Measurements from ENCODE around the gene PPP4R3A. TPM values are rescaled to one million over a fixed set of nuclear protein-coding genes. Genes with fewer than 3 reads are reported as not detected.

The PPP4R3A gene
- total RNA-seq, 2 donors from 2014 or later = 57.5 to 104 TPM

GRCh38 chr14:91521061-91521640 is 11.0 kb upstream of the PPP4R3A start:
- Histone ChIP-seq H3K27me3 (replicated peaks; ENCODE audit: insufficient read depth) (no peaks in the 10 kb centered on the region), H3K27ac (no peak overlapping the region), H3K9me3 (no peaks in the 10 kb centered on the region), H3K4me1 (ENCODE audit: control insufficient read depth in 1 of 2, low read depth in 2 of 2) (no peaks in the 10 kb centered on the region), H3K36me3 (no peaks in the 10 kb centered on the region), H3K4me3 (no peak overlapping the region)
- ATAC-seq (ENCODE audit: insufficient number of reproducible peaks, low FRiP score, low read depth) = no peak
- TF ChIP-seq, protein P1, sequence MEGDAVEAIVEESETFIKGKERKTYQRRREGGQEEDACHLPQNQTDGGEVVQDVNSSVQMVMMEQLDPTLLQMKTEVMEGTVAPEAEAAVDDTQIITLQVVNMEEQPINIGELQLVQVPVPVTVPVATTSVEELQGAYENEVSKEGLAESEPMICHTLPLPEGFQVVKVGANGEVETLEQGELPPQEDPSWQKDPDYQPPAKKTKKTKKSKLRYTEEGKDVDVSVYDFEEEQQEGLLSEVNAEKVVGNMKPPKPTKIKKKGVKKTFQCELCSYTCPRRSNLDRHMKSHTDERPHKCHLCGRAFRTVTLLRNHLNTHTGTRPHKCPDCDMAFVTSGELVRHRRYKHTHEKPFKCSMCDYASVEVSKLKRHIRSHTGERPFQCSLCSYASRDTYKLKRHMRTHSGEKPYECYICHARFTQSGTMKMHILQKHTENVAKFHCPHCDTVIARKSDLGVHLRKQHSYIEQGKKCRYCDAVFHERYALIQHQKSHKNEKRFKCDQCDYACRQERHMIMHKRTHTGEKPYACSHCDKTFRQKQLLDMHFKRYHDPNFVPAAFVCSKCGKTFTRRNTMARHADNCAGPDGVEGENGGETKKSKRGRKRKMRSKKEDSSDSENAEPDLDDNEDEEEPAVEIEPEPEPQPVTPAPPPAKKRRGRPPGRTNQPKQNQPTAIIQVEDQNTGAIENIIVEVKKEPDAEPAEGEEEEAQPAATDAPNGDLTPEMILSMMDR (IDR thresholded peaks at IDR 0.05) = no peak
- no peak for DNase-seq (ENCODE audit: low spot score)

DNA sequence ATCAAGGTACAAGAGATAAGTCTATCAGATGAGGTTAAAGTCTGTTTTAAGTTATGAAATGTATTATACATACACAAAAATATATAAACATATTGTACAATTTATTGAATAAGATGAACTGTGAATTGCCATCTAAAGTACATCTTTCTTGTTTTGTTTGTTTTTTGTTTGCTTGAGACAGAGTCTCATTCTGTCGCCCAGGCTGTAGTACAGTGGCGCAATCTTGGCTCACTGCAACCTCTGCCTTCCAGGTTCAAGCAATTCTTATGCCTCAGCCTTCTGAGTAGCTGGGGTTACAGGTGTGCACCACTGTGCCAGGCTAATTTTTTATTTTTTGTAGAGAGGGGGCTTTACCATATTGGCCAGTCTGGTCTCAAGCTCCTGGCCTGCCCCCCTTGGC is 10.0 kb upstream of the PPP4R3A start:
- Histone ChIP-seq H3K4me3 (no peak overlapping the region), H3K36me3 (no peaks in the 10 kb centered on the region), H3K27me3 (replicated peaks; ENCODE audit: insufficient read depth) (no peaks in the 10 kb centered on the region), H3K27ac (no peak overlapping the region), H3K4me1 (ENCODE audit: control insufficient read depth in 1 of 2, low read depth in 2 of 2) (no peaks in the 10 kb centered on the region), H3K9me3 (no peaks in the 10 kb centered on the region)
- DNase-seq (ENCODE audit: low spot score) (no peak), ATAC-seq (ENCODE audit: insufficient number of reproducible peaks, low FRiP score, low read depth) (no peak)
- TF ChIP-seq, protein P1 (IDR thresholded peaks at IDR 0.05) = no peak

DNA sequence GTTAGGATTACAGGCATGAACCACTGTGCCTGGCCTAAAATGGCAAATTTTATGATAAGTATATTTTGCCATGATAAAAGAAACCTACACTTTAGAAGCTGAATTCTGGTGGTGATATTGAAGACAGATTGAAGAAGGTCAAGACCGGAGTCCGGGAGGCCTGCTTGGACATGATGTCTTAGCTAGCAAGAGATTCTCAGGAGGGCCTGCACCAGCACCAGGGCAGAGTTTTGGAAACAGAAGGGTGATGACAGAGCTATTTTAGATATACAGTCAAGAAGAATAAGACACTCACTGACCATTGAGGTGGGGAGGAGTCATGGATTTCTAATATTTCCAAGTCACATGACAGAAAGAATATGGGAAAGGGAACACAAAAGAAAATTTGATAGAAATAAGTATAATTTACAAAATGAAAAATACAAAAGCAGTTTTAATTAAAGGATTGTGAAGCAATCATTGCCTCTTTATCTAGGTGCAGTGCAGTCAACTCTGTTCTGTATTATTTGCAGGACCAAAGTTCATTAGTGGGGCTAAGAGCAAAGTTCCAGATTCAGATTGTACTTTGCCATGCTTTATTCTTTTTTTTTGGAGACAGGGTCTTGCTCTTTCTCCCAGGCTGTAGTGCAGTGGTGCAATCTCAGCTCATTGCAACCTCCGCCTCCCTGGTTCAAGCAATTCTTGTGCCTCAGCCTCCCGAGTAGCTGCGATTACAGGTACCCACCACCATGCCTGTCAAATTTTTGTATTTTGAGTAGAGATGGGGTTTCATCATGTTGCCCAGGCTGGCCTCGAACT is 9.3 kb upstream of the PPP4R3A start:
- Histone ChIP-seq H3K4me1 (ENCODE audit: control insufficient read depth in 1 of 2, low read depth in 2 of 2) (no peaks in the 10 kb centered on the region), H3K4me3 (no peak overlapping the region), H3K27me3 (replicated peaks; ENCODE audit: insufficient read depth) (no peaks in the 10 kb centered on the region), H3K9me3 (no peaks in the 10 kb centered on the region), H3K27ac (no peak overlapping the region), H3K36me3 (no peaks in the 10 kb centered on the region)
- DNase-seq (ENCODE audit: low spot score) (no peak), ATAC-seq (ENCODE audit: insufficient number of reproducible peaks, low FRiP score, low read depth) (no peak)
- TF ChIP-seq, protein P1 (IDR thresholded peaks at IDR 0.05) = no peak

DNA sequence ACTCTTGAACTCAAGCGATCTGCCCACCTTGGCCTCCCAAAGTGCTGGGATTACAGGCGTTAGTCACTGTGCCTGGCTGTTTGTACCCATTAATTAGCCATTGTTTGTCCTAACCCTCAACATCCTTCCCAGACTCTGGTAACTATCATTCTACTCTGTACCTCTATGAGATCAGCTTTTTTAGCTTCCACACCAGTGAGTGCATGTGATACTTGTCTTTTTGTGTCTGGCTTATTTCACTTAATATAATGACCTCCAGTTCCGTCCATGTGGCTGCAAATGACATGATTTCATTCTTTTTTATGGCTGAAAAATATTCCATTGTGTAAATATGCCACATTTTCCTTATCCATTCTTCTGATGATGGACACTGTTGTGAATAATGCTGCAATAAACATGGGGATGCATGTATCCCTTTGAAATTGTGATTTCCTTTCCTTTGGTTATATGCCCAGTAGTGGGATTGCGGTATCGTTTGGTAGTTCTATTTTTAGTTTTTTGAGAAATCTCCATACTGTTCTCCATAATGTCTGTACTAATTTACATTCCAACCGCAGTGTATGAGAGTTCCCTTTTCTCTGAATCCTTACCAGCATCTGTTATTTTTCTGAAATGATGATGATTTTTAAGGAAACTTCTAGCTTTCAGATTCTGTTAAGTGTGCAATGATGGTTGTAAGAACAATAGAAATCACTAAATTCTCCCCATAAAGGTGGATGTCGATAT is 6.7 kb upstream of the PPP4R3A start:
- Histone ChIP-seq H3K4me3 (no peak overlapping the region), H3K36me3 (no peaks in the 10 kb centered on the region), H3K27ac (no peak overlapping the region), H3K9me3 (no peaks in the 10 kb centered on the region), H3K4me1 (ENCODE audit: control insufficient read depth in 1 of 2, low read depth in 2 of 2) (no peaks in the 10 kb centered on the region), H3K27me3 (replicated peaks; ENCODE audit: insufficient read depth) (no peaks in the 10 kb centered on the region)
- ATAC-seq (ENCODE audit: insufficient number of reproducible peaks, low FRiP score, low read depth) = no peak
- no peak for DNase-seq (ENCODE audit: low spot score)
- TF ChIP-seq, protein P1 (IDR thresholded peaks at IDR 0.05) = no peak

GRCh38 chr14:91515979-91516378 is 5.9 kb upstream of the PPP4R3A start:
- H3K9me3 ChIP-seq = no peaks in the 10 kb centered on the region
- no peaks in the 10 kb centered on the region for H3K27me3 ChIP-seq (replicated peaks; ENCODE audit: insufficient read depth)
- DNase-seq (ENCODE audit: low spot score) = no peak

More at GRCh38 chr14:91515979-91516378, 5.9 kb upstream of the PPP4R3A start:
- TF ChIP-seq, protein P1 (IDR thresholded peaks at IDR 0.05) = no peak
- peaks cover 5% of the 10 kb centered on the region in 2 donors for H3K4me1 ChIP-seq (ENCODE audit: control insufficient read depth in 1 of 2, low read depth in 2 of 2)
- ATAC-seq (ENCODE audit: insufficient number of reproducible peaks, low FRiP score, low read depth) = no peak
- no peak overlapping the region for H3K27ac ChIP-seq
- H3K36me3 ChIP-seq = no peaks in the 10 kb centered on the region
- no peak overlapping the region for H3K4me3 ChIP-seq

All from thoracic aorta (tissue), 2 donors.